SU-DHL-6 (cell line): Measurements from ENCODE around the gene STK11.

Source experiments
- EZH2phosphoT487 ChIP-seq: fragments of 200-600 bp; sonication (generic), shearing (Covaris generic); conservative IDR thresholded peaks from 2 replicates; pipeline ENCODE4 v1.6.1; 2018; ENCODE audit warnings: mild to moderate bottlenecking, antibody characterized with exemption, low read length, moderate library complexity, mixed read lengths
- TF ChIP-seq, protein P1 (sequence below): fragments of 200-600 bp; sonication (generic); IDR thresholded peaks from one replicate; pipeline ENCODE4 v1.5.1; 2017; ENCODE audit warnings: antibody characterized with exemption, mild to moderate bottlenecking, low read length, moderate library complexity; ENCODE audit not compliant: insufficient read depth, poor library complexity, severe bottlenecking

DNA sequence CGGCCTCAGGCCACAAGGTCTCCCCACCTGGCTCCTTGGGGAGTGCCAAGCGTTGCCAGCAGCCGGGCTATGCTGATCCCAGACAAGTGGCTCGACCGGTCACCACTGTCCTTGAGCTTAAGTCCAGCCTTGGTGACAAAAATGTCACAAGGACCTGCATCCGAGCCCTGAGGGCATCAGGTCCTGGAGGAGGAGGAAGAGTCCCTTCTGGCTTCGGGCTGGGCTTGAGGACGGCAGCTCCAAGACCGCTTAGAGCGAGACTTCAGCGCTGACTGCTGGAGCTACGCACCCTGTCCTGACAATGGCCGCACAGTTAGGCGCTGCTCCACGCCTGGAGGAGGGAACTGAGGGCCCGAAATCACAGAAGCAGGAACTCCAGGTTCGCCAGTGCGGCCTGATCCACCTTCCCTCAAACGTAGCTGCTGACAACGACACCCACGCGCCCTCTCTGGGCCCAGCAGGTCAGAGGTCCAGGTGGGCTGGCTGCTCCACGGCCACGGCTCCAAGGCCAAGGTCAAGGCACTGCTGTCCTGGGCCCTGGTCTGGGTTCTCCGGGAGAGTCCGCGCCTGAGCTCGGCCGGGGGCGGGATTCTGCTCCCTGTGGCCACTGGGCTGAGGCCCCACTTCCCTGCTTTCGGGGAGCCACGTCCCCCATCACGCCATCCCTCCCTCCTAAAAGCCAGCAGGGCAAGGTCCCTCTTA lies 38.6 kb upstream of the STK11 start:
- TF ChIP-seq, protein P1, sequence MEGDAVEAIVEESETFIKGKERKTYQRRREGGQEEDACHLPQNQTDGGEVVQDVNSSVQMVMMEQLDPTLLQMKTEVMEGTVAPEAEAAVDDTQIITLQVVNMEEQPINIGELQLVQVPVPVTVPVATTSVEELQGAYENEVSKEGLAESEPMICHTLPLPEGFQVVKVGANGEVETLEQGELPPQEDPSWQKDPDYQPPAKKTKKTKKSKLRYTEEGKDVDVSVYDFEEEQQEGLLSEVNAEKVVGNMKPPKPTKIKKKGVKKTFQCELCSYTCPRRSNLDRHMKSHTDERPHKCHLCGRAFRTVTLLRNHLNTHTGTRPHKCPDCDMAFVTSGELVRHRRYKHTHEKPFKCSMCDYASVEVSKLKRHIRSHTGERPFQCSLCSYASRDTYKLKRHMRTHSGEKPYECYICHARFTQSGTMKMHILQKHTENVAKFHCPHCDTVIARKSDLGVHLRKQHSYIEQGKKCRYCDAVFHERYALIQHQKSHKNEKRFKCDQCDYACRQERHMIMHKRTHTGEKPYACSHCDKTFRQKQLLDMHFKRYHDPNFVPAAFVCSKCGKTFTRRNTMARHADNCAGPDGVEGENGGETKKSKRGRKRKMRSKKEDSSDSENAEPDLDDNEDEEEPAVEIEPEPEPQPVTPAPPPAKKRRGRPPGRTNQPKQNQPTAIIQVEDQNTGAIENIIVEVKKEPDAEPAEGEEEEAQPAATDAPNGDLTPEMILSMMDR: no peak
- no peak for TF ChIP-seq EZH2phosphoT487
